Measurements from ENCODE around the gene GTF2IRD1.

- TF ChIP-seq EZH2 (IDR thresholded peaks at IDR 0.05; ENCODE audit: low read length, unreplicated experiment) = no peak
- peak; percentile 74 for TF ChIP-seq CTCF (conservative IDR thresholded peaks at IDR 0.05; ENCODE audit: low read depth, low read length)
These were observed 91.2 kb downstream of the GTF2IRD1 start for GRCh38 chr7:74544706-74545469.

All from PC-3 (cell line).